ENCODE data around the gene L3MBTL4. TPM values are rescaled to one million over a fixed set of nuclear protein-coding genes. Genes with fewer than 3 reads are reported as not detected.
"Not testable (repeated sequence)": the region's sequence is repeated elsewhere in the genome, so short reads cannot be mapped to it uniquely, and the experiment has no call there.

L3MBTL4 gene
- total RNA-seq, 1 donor from 2014 or later: 17.5 TPM

- Mint-ChIP-seq H3K27me3 (ENCODE audit: low read depth) (no peaks in the 10 kb centered on the region), H3K36me3 (no peaks in the 10 kb centered on the region), H3K9me3 (peaks cover under 1% of the 10 kb centered on the region), H3K4me3 (no peak overlapping the region), H3K4me1 (peaks cover 27% of the 10 kb centered on the region), H3K27ac (peak overlapping the region; percentile 56)
- no peak for TF ChIP-seq CTCF (IDR thresholded peaks at IDR 0.05; ENCODE audit: unreplicated experiment)
- no peak for DNase-seq (ENCODE audit: low spot score in 2 of 2, unreplicated experiment in 2 of 2)
These were observed 358.4 kb downstream of the L3MBTL4 start for GRCh38 chr18:6056171-6056910.

GRCh38 chr18:6055711-6056110 is 359.0 kb downstream of the L3MBTL4 start:
- no peak overlapping the region for H3K4me3 Mint-ChIP-seq
- peaks cover 27% of the 10 kb centered on the region for H3K4me1 Mint-ChIP-seq
- no peak for TF ChIP-seq CTCF (IDR thresholded peaks at IDR 0.05; ENCODE audit: unreplicated experiment)
- no peaks in the 10 kb centered on the region for H3K36me3 Mint-ChIP-seq
- H3K27ac Mint-ChIP-seq: no peak overlapping the region
- DNase-seq (ENCODE audit: low spot score in 2 of 2, unreplicated experiment in 2 of 2): no peak
- no peaks in the 10 kb centered on the region for H3K9me3 Mint-ChIP-seq
- H3K27me3 Mint-ChIP-seq (ENCODE audit: low read depth): no peaks in the 10 kb centered on the region

- TF ChIP-seq CTCF (IDR thresholded peaks at IDR 0.05; ENCODE audit: unreplicated experiment): no peak
- no peak overlapping the region for H3K4me3 Mint-ChIP-seq
- DNase-seq (ENCODE audit: low spot score in 2 of 2, unreplicated experiment in 2 of 2): no peak
- peaks cover 2% of the 10 kb centered on the region for H3K9me3 Mint-ChIP-seq
- no peaks in the 10 kb centered on the region for H3K36me3 Mint-ChIP-seq
- H3K27me3 Mint-ChIP-seq (ENCODE audit: low read depth): no peaks in the 10 kb centered on the region
- H3K4me1 Mint-ChIP-seq: peaks cover 27% of the 10 kb centered on the region
- H3K27ac Mint-ChIP-seq: no peak overlapping the region
These were observed 360.4 kb downstream of the L3MBTL4 start for GRCh38 chr18:6054256-6054842.

GRCh38 chr18:6052449-6052913 is 362.2 kb downstream of the L3MBTL4 start:
- no peaks in the 10 kb centered on the region for H3K27me3 Mint-ChIP-seq (ENCODE audit: low read depth)
- H3K4me3 Mint-ChIP-seq: no peak overlapping the region
- TF ChIP-seq CTCF (IDR thresholded peaks at IDR 0.05; ENCODE audit: unreplicated experiment): no peak
- no peak for DNase-seq (ENCODE audit: low spot score in 2 of 2, unreplicated experiment in 2 of 2)
- peaks cover 12% of the 10 kb centered on the region for H3K4me1 Mint-ChIP-seq
- H3K27ac Mint-ChIP-seq: no peak overlapping the region
- peaks cover 15% of the 10 kb centered on the region for H3K9me3 Mint-ChIP-seq
- H3K36me3 Mint-ChIP-seq: no peaks in the 10 kb centered on the region

- H3K27me3 Mint-ChIP-seq (ENCODE audit: low read depth); H3K4me3 Mint-ChIP-seq; H3K27ac Mint-ChIP-seq; DNase-seq (ENCODE audit: low spot score in 2 of 2, unreplicated experiment in 2 of 2); H3K4me1 Mint-ChIP-seq: not testable (repeated sequence)
- peaks cover 24% of the 10 kb centered on the region for H3K36me3 Mint-ChIP-seq
- H3K9me3 Mint-ChIP-seq: peaks cover 52% of the 10 kb centered on the region
These were observed 367.1 kb downstream of the L3MBTL4 start for GRCh38 chr18:6047596-6047995.

GRCh38 chr18:6044773-6045172 is 369.9 kb downstream of the L3MBTL4 start:
- no peak for TF ChIP-seq CTCF (IDR thresholded peaks at IDR 0.05; ENCODE audit: unreplicated experiment)
- Mint-ChIP-seq H3K36me3 (peaks cover 24% of the 10 kb centered on the region), H3K9me3 (peaks cover 62% of the 10 kb centered on the region), H3K27me3 (ENCODE audit: low read depth) (no peaks in the 10 kb centered on the region), H3K4me3 (no peak overlapping the region), H3K27ac (no peak overlapping the region), H3K4me1 (no peaks in the 10 kb centered on the region)
- DNase-seq (ENCODE audit: low spot score in 2 of 2, unreplicated experiment in 2 of 2): no peak
